GM21360 (cell line): Measurements from ENCODE around the gene MRPS2.

ENCODE experiments used
- ATAC-seq: cut with Tn5 transposase; IDR thresholded peaks from one replicate; pipeline ENCODE4 v1.9.1; 2021; ENCODE audit warnings: mild to moderate bottlenecking, moderate library complexity; ENCODE audit not compliant: unreplicated experiment

The MRPS2 gene

DNA sequence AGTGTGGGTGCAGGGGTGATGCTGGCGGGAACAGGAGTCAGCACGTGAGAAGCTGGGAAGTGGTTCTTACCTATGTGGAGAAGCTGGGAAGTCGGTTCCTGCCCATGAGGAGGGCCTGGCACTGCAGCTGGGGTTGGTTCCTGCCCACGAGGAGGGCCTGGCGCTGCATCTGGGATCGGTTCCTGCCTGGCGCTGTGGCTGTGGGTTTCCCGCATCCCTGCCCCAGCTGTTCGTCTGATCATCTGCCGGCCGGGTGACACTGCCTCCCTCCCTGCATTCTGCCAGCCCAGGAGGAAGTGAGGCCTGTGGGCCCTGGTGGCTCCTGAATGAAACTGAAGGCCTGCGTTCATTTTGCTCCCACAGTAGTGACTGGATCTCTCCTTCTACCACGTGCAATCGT lies 50.5 kb downstream of the MRPS2 start:
- ATAC-seq, result no peak

DNA sequence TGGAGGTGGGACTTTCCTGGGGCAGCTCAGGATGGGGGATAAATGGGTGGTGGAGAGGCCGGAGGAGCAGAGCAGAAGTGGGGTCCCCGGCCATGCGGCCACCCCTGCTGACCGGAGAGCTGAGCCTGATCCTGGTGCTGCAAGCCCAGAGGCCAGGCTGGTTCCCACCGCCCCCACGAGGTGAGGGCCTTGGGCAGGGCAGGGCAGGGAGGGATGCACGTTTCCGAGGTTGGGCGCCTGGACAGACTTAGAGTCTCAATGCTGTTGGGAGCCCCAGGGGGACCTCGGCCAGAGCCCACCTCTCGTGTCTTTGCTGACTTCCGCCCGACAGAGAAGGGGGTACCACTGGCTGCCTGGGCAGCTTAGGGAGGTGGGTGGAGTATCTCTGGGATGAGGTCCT lies 51.0 kb downstream of the MRPS2 start:
- ATAC-seq, result no peak

GRCh38 chr9:135552021-135552697 lies 51.7 kb downstream of the MRPS2 start:
- ATAC-seq, result no peak

GRCh38 chr9:135552698-135553171 lies 52.3 kb downstream of the MRPS2 start:
- no peak for ATAC-seq
